Measurements from ENCODE around the gene ATP6V1G3.
"Not testable (repeated sequence)": the region's sequence is repeated elsewhere in the genome, so short reads cannot be mapped to it uniquely, and the experiment has no call there.

The ATP6V1G3 gene, protein sequence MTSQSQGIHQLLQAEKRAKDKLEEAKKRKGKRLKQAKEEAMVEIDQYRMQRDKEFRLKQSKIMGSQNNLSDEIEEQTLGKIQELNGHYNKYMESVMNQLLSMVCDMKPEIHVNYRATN

DNA sequence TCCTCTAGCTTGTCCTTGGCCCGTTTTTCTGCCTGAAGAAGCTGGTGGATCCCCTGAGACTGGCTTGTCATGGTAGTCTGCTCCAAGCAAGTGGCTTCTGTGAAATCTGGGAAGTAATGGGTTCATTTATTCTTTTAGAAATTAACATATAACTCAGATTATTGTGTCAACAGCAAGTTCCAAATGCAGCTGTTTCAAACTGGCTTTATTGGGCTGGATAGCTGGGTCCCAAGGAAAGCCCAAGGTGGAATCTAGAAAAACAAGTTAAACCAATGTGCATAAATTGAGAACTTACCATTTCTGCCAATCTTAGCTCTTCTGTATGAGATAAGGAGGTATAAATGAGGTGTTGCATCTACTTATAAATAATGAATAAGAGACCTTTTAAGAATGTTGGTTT is at the start of gene ATP6V1G3:
ATP6V1G3 (minus strand) TSS at position 101 of the 400 bp plus-strand sequence; CDS start at position 71, 30 bp downstream.
- DNase-seq = no peak

DNA sequence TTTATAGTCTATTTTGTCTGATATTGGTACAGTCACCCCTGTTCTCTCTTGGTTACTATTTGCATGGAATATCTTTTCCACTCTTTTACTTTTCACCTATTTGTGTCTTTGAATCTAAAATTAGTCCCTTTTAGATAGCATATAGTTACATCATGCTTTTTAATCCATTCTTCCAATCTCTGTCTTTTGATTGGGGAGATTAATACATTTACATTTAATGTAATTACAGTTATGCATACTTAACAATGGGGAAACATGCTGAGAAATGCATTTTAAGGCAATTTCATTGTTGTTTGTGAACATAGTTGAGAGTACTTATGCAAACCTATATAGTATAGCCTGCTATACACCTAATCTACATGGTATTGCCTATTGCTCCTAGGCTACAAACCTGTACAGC is 48.4 kb upstream of the ATP6V1G3 start:
- no peak for DNase-seq

DNA sequence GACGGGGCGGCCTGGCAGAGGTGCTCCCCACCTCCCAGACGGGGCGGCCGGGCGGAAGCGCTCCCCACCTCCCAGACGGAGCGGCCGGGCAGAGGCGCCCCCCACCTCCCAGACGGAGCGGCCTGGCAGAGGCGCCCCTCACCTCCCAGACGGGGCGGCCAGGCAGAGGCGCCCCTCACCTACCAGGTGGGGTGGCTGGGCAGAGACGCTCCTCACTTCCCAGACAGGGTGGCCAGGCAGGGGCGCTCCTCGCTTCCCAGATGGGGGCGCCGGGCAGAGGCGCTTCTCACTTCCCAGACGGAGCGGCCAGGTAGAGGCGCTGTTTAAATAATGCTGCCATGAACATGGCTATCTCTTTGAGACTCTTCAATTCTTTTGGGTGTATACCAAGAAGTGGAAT is 43.7 kb upstream of the ATP6V1G3 start:
- no peak for DNase-seq

DNA sequence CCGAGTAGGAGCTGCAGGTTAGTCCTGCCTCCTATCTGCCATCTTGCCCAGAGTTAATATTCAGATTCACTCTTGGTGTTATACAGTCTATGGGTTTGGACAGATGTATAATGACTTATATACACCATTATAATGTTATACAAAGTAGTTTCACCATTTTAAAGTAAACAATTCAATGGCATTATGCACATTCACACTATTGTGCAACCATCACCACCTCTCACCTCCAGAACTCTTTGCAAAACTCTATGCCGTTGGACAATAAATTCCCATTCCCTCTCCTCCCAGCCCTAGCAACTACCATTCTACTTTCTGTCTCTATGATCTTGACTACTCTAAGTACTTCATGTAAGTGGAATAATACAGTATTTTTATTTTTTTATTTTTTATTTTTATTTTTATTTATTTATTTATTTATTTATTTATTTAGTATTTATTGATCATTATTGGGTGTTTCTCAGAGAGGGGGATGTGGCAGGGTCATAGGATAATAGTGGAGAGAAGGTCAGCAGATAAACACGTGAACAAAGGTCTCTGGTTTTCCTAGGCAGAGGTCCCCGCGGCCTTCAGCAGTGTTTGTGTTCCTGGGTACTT is 42.8 kb upstream of the ATP6V1G3 start:
- DNase-seq = not testable (repeated sequence)

DNA sequence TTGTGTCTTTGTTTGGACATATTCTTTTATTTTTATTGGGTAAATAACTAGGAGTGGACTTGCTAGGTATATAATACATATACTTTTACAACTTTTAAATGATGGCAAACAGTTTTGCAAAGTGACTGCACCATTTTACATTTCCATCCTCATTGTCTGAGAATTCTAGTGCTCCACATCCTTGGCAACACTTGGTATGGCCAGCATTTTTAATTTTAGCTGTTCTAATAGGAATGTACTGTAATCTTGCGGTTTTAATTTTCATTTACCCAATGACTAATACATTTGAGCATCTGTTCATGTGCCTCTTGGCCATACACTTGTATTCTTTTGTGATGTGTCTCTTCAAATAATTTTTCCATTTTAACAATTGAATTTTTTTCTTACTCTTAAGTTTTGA is 37.0 kb upstream of the ATP6V1G3 start:
- no peak for DNase-seq

DNA sequence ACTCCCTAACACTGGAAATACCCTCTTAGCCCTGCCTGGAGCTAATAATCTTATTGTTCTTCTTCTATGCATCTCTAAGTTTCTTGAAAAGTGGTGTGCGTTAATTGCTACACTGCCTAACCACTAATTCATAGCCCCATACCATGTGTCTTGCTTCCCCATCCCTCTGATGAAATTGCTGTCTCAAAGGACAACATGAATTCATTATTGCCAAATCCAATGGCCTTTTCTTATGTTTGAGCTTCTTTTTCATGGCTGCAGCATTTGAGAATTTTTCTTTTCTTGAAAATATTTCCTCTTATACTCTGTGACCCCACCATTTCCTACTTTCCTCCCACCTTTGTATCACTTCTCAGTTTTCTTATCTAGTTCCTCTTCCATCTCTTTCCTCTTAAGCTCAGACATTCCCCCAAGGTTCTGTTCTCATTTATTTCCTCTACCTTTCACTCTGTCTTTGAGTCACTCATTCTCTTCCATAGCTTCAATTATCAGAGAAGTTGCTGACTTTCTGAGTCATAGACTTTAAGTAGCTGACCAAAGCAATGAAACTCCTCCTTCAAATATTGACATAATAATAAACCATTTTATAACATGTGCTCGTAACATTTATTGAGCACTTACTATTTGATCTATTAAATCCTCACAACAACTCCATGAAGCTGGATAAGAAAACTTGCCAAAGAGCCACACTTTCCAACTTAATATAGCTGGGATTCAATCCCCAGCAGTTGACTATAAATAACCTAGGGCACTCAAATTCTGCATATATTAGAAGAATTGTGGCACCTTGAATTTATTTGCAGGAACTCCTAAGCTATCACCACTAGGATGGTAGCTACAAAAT is 35.5 kb upstream of the ATP6V1G3 start:
- DNase-seq = no peak

DNA sequence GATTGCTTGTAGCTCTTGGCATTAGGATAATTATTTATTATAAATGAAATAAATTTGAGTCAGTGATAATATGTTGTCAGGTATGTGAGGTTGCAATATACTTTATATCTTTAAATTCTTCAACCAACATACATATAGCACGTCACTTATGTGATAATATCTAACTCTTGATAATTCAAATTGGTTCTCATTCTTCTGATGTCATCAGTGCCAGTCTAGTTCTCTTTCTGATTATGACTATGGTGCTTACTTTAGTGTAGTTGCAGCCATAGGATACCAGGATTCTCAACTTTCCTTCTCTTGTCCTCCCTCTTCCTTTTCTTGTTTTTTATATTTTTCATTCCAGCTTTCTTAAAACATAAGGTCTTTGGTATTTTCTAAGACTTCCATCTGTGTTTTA is 34.8 kb upstream of the ATP6V1G3 start:
- no peak for DNase-seq

DNA sequence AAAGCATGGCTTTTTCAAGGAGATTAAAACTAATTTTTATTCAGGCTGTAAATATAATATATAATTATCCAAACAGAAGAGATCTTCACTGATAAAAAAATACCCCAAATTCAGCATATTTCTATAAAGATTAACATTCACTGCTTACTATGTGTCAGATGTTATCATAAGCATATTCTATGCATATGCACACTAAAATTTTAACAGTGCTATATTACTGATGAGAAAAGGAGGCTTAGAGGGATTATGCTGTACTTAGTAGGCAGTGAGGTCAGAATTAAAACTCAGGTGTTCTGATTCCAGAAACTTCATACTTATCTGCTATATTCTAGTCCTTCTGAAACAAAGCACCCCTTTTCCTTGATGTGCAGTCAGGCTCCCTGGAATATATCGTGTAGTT is 33.8 kb upstream of the ATP6V1G3 start:
- no peak for DNase-seq

DNA sequence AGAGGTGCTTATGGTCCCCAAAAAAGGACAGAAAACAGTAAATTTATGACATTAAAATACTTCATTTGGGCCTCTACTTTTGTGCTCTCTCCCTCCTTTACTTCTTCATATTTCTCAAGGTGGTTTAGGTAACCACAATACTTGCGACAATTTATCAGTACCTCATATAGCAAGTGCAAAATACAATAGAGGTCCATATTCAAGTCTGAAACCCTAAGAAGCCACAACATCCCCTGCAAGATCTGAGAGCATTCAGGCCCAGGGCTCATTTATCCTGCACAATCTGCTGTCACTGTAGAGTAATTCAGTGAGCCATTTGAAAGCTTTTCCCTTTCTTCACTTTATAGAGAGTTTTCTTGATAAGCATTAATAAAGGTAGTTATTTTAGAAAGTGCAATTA is 24.2 kb upstream of the ATP6V1G3 start:
- DNase-seq = no peak

DNA sequence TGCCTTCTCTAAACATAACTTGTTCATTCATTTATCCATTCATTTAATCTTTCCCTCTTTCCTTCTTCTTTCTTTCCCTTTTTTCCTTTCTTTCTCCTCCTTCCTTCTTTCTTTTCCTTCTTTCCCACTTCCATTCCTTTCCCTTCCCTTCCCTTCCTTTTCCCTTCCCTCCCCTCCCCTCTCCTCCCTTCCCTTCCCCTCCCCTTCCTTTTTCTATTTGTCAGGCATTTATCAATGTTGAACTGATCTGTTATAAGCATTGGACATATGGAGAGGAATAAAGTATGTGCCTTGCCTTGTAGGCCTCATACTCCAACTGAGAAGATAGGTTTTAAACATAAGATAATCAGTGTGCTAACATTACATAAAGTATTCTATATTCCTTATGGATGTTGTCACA is 23.7 kb upstream of the ATP6V1G3 start:
- DNase-seq = no peak

DNA sequence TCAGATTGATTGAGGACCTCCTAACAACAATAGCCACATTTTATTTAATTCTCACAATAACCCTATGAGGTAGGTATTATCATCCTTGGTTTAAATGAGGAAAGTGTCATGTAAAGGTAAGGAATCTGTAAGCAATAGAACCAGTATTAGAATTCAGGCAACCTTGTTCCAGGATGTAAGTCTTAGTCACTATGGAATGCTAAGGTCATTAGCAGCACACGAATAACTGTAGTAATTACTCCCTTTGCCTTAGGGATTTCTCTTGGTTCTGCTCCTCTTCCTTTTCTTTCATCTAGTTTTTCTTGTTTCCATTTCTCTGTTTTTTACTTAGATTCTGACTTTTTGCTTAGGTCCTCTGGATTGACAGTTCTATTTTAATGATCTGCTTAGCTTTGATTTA is 23.1 kb upstream of the ATP6V1G3 start:
- no peak for DNase-seq

DNA sequence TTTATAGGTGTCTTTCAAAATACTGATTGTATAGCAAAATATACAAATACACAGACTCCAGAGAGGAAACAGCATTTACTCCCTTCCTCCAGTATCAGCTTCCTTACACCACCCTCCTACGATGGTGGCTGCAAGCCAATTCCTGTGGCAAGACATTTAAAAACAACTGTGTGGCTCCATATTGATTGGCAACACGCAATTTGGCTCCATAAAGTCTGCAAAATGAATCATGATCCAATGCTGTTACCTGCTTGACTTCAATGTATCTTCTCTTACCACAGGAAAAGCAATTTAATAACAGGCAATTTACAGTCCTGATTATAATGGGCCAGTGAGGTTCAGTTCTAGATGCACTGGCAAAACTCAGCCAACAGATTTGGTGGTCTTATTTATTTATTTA is 19.7 kb upstream of the ATP6V1G3 start:
- DNase-seq = no peak

DNA sequence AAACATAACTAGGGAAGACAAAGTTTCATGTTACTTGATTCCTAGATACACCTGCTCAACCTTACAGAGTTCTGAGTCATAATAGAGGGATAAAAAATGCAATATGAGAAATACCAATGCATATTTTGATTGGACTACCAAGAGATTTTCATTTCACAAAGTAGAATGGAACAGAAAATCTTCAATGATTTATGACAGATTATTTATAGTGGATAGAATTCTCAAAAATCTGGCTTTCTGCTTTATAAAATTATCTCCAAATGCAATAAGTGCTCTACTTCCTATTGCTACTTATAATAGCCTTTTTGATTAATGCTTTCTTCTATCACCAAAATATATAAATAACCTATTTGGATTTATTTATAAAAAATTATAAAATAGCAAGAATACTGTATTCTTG is 18.9 kb upstream of the ATP6V1G3 start:
- DNase-seq = no peak

DNA sequence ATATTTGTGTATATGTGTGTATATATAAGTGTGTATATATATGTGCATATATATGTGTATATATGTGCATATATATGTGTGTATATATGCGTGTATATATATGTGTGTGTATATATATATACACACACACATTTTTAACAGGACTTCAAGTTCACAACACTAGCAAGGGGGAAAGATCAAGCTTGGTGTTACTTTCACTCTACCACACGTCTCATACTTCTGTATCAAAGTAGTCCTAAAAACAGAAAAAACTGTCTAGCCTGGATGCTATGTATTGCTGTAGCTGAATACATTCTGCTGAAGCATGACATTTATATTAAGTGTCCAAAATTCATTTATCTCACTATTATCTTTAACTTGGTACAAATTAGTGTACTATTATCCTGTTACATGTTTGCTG is 17.9 kb upstream of the ATP6V1G3 start:
- no peak for DNase-seq

DNA sequence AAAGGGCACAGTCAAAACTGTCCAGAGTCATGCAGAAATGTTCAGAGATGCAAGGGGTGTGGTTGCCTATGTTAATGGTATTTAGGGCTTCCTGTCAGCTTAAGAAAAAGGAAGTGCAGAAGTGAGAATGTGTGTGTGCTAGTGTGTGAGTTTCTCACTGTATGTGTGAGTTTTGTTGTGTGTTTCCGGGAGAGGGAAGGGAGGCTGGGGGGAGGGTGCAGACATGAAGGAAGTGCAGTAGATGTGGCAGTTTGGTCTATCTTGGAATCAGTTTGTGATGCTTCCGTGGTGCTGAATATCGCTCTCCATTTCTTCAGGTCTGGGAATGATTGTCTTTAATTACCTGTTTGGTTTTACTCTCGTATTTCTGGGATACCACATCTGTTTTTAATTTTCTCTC is 16.5 kb upstream of the ATP6V1G3 start:
- DNase-seq = no peak

DNA sequence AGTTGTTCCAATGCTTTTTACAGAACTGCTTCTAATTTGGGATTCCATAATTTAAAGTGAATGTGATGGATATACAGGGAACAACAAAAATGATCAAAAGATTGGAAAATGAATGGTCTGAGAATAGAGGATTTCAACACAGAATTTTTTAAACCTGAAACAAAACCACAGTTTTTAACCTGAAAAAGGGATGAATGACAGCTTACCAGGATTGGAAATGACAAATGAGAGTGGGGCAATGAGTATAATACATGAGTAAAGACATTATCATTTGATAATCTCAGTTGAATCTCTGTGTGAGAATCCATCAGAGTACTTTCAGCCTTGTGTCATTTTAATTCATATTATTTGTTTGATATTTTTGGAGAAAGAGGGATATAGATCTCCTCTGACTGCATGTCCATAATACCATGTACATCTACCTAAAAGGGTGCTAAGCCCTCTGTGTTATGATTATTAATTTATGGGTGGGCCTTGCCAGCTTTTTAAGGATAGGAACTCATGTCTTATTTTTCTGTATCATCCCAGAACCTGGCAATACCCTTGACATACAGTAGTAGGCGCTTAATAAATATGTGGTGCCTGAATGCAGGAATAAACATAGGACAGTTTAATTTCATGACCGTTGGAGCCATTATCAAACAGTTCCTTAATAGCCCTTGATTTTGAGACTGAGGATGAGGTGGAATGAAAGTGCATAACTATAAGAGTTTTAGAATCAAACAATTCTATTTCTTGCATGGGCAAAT is 12.4 kb upstream of the ATP6V1G3 start:
- DNase-seq = no peak

DNA sequence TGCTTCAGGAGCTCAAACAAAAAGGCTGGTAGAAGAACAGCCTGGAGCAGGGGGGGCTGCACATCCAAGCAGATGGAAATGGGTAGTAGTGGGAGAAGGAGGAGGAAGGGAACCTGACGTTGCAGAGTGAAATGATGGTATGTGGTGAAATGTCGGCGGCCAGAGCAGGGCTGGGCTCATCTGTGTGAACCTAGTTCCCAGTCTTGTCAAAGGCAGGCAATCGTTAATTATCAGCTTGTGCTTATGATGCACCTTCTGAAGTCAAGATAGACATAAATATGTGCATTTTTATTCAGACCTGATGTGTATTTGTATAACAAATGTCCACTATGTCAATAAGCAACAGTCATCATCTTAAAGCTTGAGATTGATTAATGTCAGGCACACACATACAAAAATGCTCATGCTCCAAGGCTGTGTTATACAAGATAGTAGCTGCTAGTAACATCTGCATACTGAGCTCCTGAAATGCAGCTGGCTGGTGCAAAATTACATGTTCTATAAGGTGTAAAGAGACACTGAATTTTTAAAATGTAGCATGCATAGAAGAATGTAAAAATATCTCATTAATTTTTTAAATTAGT is 10.6 kb upstream of the ATP6V1G3 start:
- no peak for DNase-seq

DNA sequence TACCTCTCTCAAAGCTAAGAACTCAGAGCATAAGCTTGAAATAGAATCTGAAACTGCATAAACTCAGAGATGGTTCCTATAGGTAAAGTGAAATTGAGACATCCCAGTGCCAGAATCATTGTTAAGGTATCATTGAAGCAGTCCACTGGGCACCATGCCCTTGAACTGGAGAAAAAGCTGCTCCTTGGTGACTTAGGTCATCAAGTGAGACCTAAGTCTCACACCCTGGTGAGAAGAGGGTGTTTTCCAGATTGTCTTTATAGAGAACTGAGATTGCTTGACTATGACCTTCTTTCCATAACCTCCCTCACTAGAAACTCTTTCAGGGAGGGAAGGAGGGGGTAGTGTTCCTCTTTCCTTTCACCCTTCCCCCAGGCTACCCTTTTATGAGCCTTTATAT is 9.4 kb upstream of the ATP6V1G3 start:
- no peak for DNase-seq

DNA sequence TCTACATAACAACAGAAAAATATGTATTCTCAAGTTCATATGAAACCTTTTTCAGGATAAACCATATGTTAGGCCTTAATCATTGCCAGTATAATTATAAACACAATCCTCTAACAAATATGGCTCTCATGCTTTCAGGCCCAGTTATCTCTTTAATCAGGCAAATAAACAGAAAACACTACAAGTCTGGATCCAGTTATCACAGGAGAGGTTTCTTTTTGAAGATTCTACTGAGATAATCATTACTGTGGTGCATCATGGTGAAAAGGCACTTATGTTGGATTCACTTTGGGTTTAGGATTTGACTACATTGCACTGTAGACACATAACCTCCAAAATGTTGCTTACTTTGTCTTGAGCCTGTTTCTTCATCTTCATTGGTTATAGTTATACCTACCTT is 8.4 kb upstream of the ATP6V1G3 start:
- DNase-seq = no peak

DNA sequence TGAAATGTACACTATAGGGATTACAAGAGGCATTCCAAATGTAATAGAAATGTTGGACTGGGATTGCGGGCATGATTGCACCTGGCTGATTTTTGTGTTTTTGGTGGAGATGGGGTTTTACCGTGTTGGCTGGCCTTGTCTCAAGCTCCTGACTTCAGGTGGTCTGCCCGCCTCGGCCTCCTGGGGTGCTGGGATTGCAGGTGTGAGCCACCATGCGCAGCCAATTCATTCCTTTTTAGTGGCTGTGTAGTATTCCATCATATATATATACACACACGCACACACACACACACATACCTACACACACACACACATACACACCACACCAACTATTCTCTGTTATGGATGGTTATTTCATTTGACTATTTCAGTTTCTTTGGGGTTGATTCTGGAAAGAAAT is 4.7 kb upstream of the ATP6V1G3 start:
- DNase-seq = no peak

DNA sequence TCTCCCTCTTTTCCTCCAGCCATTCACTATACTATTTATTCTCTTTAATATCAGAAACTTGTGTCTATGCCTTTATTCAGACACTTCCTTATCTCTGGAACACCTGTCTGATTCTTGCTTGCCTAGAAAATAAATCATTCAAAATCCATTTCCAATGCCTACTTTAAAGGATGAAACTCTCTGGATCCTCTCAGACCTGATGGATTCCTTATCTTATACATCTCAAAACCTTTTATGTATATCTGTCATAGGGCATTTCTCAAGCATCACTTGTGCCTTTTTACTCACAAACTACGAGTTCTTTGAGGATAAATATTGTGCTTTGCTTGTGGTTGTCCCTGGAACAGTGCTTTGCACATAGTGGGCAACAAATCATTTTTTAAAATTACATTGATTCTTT is 3.8 kb upstream of the ATP6V1G3 start:
- no peak for DNase-seq

DNA sequence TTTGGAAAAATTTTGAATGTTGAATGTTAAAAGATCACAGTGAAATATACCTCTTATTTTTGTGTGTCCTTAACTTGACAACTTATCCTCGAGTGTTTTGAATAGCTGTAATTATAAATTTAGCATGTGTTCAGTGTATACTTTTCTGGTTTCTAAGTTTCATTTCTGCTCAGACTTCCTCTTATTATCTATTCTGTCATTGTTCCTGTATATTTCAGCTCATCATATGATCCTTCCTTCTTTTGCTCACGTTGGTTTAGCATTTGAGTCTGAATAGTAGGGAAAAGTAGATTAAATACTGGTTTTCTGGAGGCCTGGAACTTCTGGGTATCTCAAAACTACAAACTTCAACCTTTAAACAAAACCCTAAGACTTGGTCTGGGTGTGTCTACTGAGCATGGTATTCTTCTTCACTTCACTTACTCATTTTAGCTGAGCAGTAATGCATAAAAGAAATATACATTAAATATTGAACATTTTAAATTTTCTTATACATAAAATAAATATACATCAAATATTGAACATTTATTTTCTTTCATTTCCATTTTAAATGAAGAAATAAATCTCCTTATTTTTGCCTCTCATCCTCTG is 3.3 kb upstream of the ATP6V1G3 start:
- no peak for DNase-seq

DNA sequence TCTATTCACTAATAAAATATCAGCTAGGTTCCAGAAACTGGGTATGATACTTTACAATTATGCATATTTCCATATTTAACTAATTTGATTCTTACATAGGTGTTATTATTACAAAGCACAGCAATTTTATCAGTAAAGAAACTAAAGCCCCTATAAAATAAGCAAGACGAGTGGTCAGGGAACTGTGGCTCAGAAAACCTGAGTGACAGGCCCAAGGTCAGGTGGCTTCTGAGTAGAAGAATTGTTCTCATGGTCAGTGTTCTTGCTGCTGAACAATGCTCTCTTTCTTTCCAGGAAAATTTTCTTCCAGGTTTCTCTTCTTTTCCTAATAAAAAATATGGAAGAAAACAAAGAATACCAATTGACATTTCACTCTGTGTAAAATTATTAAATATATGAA is 2.2 kb upstream of the ATP6V1G3 start:
- no peak for DNase-seq

All from DMS79 treated with DMSO at 0.1 percent for 48 hours (cell line).